ENCODE measurements around the gene C11orf86. TPM values are rescaled to one million over a fixed set of nuclear protein-coding genes. Genes with fewer than 3 reads are reported as not detected.

C11orf86 gene
- total RNA-seq, 2 donors from 2014 or later: not detected

DNA sequence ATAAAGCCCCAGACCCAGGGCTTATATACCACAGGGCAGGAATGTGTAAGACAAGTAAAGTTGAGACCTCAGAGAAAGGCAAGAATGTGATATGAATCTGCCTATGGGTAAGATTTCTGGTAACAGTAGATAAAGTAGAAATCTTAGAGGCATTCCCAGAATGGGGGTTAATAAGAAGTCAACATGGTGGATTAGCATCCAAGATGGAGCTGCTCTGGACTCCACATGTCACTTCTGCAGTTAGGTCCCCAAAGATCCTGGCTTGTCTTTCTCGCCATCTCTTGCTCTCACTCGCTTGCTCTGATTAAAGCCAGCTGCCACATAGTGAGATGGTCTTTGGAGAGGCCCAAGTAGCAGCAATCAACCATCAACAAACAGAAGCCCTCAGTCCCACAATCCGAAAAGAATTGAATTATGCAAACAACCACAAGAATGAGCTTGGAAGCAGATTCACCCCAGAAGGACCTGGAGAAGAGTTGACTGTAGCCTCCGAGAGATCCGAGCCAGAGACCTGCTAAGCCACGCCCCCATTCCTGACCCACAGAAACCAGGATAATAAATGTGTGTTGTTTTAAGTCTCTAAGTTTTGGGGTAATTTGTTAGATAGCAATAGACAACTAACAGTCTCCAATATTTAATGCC lies 5.4 kb upstream of the C11orf86 start:
- 87 to 96% methylated on average over 5 to 6 of the region's 6 CpGs for WGBS, 2 experiments (ENCODE audit: insufficient coverage in 1 of 2, insufficient read length in 1 of 2)
- TF ChIP-seq, protein P1, sequence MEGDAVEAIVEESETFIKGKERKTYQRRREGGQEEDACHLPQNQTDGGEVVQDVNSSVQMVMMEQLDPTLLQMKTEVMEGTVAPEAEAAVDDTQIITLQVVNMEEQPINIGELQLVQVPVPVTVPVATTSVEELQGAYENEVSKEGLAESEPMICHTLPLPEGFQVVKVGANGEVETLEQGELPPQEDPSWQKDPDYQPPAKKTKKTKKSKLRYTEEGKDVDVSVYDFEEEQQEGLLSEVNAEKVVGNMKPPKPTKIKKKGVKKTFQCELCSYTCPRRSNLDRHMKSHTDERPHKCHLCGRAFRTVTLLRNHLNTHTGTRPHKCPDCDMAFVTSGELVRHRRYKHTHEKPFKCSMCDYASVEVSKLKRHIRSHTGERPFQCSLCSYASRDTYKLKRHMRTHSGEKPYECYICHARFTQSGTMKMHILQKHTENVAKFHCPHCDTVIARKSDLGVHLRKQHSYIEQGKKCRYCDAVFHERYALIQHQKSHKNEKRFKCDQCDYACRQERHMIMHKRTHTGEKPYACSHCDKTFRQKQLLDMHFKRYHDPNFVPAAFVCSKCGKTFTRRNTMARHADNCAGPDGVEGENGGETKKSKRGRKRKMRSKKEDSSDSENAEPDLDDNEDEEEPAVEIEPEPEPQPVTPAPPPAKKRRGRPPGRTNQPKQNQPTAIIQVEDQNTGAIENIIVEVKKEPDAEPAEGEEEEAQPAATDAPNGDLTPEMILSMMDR (conservative IDR thresholded peaks at IDR 0.05): no peak
- Histone ChIP-seq H3K9me3 (ENCODE audit: control insufficient read depth, low read length) (peaks cover 9% of the 10 kb centered on the region), H3K27ac (ENCODE audit: low read depth, low read length) (no peak overlapping the region), H3K9ac (ENCODE audit: extremely low read depth, low read length, poor library complexity, severe bottlenecking) (no peak overlapping the region), H3K27me3 (ENCODE audit: control insufficient read depth, insufficient read depth, low read length, poor library complexity, severe bottlenecking) (no peaks in the 10 kb centered on the region), H3K4me3 (ENCODE audit: low read length) (no peak overlapping the region), H3K36me3 (ENCODE audit: control insufficient read depth, insufficient read depth, low read length) (no peaks in the 10 kb centered on the region), H3K4me1 (ENCODE audit: control insufficient read depth, insufficient read depth, low read length) (no peaks in the 10 kb centered on the region)
- peaks cover 2% of the 10 kb centered on the region for H3K4me1 Mint-ChIP-seq
- H3K27ac Mint-ChIP-seq: no peak overlapping the region
- no peaks in the 10 kb centered on the region for H3K36me3 Mint-ChIP-seq (ENCODE audit: low read depth)
- DNase-seq: no peak
- H3K4me3 Mint-ChIP-seq: no peak overlapping the region
- peaks cover 4% of the 10 kb centered on the region for H3K27me3 Mint-ChIP-seq (ENCODE audit: insufficient read depth)
- no peaks in the 10 kb centered on the region for H3K9me3 Mint-ChIP-seq

DNA sequence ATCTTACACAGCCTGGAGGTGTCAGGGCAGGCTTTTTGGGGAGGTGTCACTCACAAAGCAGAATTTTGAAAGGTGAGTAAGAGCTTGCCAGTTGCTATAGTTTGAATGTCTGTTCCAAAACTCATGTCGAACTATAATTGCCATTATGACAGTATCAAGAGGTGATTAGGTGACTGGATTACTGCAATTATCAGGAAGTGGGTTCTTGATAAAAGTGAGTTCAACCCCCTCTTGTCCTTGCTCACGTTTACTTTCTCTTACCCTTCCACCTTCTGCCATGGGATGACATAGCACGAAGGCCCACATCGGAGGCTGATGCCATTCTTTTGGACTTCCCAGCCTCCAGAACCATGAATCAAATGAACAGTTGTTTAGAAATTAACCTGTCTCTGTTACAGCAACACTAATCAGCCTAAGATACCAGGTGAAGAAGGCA lies 4.7 kb upstream of the C11orf86 start:
- Histone ChIP-seq H3K27me3 (ENCODE audit: control insufficient read depth, insufficient read depth, low read length, poor library complexity, severe bottlenecking) (no peaks in the 10 kb centered on the region), H3K9ac (ENCODE audit: extremely low read depth, low read length, poor library complexity, severe bottlenecking) (no peak overlapping the region), H3K27ac (ENCODE audit: low read depth, low read length) (no peak overlapping the region), H3K36me3 (ENCODE audit: control insufficient read depth, insufficient read depth, low read length) (no peaks in the 10 kb centered on the region), H3K4me1 (ENCODE audit: control insufficient read depth, insufficient read depth, low read length) (no peaks in the 10 kb centered on the region), H3K9me3 (ENCODE audit: control insufficient read depth, low read length) (peaks cover 9% of the 10 kb centered on the region), H3K4me3 (ENCODE audit: low read length) (no peak overlapping the region)
- Mint-ChIP-seq H3K4me1 (peaks cover 2% of the 10 kb centered on the region), H3K27me3 (ENCODE audit: insufficient read depth) (peaks cover 2% of the 10 kb centered on the region), H3K36me3 (ENCODE audit: low read depth) (no peaks in the 10 kb centered on the region), H3K4me3 (no peak overlapping the region), H3K9me3 (no peaks in the 10 kb centered on the region), H3K27ac (no peak overlapping the region)
- TF ChIP-seq, protein P1 (conservative IDR thresholded peaks at IDR 0.05): no peak
- no peak for DNase-seq
- 86 to 91% methylated on average over 4 of the region's 4 CpGs for WGBS, 2 experiments (ENCODE audit: insufficient coverage in 1 of 2, insufficient read length in 1 of 2)

DNA sequence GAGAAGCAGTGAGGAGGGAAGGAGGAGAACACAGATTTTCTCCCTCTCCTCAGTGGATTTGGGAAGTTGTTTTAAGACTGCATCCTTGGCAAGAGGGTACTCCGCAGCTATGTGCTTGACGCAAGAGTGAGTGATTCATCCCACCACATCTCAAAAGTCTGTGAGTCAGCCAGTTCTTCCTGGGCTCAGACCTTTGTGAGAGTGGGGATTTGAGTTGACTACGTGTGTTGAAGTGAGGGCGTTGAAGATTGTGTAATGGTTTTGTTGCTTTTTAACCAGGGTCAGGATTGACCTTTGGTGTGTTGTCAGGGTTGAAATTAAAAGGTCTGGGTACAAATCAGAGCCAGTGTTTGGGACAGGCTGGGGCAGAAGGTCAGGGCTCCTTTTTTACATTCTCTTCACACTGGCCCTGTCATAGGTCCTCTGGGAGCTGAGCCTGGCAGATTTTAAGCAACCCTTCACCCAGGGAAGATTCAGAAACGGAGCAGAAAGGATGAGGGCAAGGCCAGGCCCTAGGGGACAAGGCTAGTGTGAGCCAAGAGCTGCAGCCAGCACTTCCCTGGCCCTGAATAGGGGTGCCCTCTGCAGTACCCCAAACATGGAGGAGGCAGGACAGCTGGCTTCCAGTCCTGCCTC lies 4.2 kb upstream of the C11orf86 start:
- Mint-ChIP-seq H3K36me3 (ENCODE audit: low read depth) (no peaks in the 10 kb centered on the region), H3K27me3 (ENCODE audit: insufficient read depth) (peaks cover under 1% of the 10 kb centered on the region), H3K4me3 (no peak overlapping the region), H3K9me3 (no peaks in the 10 kb centered on the region), H3K4me1 (peaks cover 2% of the 10 kb centered on the region), H3K27ac (no peak overlapping the region)
- DNase-seq: no peak
- H3K4me1 ChIP-seq (ENCODE audit: control insufficient read depth, insufficient read depth, low read length): no peaks in the 10 kb centered on the region
- no peak overlapping the region for H3K4me3 ChIP-seq (ENCODE audit: low read length)
- no peak overlapping the region for H3K27ac ChIP-seq (ENCODE audit: low read depth, low read length)
- WGBS, 2 experiments (ENCODE audit: insufficient coverage in 1 of 2, insufficient read length in 1 of 2): 83 to 90% methylated on average over 1 to 5 of the region's 5 CpGs
- H3K9ac ChIP-seq (ENCODE audit: extremely low read depth, low read length, poor library complexity, severe bottlenecking): no peak overlapping the region
- no peaks in the 10 kb centered on the region for H3K27me3 ChIP-seq (ENCODE audit: control insufficient read depth, insufficient read depth, low read length, poor library complexity, severe bottlenecking)
- no peaks in the 10 kb centered on the region for H3K36me3 ChIP-seq (ENCODE audit: control insufficient read depth, insufficient read depth, low read length)
- peaks cover 9% of the 10 kb centered on the region for H3K9me3 ChIP-seq (ENCODE audit: control insufficient read depth, low read length)
- TF ChIP-seq, protein P1 (conservative IDR thresholded peaks at IDR 0.05): no peak
